GM06990 (cell line): ENCODE data around the gene CHRD.

Source experiments
- DNase-seq: peaks from one replicate; pipeline ENCODE4 v3.0.0-alpha.2; 2011; ENCODE audit not compliant: insufficient read length; ENCODE audit errors: extremely low read depth
- H3K27me3 ChIP-seq: replicated peaks from 2 replicates; pipeline ENCODE4 v1.6.0; 2011; ENCODE audit warnings: low read length; ENCODE audit not compliant: control insufficient read depth, insufficient read depth
- H3K36me3 ChIP-seq: 2 replicates; pipeline ENCODE4 v1.5.1; 2011; ENCODE audit warnings: low read length; ENCODE audit not compliant: control insufficient read depth, insufficient read depth
- H3K4me3 ChIP-seq: replicated peaks from 2 replicates; pipeline ENCODE4 v1.5.1; 2011; ENCODE audit warnings: low read depth, mild to moderate bottlenecking, control low read depth, low read length
- CTCF ChIP-seq: IDR thresholded peaks from 2 replicates; pipeline ENCODE4 v1.5.1; 2011; ENCODE audit warnings: low read length, control low read depth, mild to moderate bottlenecking, inconsistent platforms; ENCODE audit not compliant: insufficient read depth, poor library complexity, severe bottlenecking

CHRD gene

DNA sequence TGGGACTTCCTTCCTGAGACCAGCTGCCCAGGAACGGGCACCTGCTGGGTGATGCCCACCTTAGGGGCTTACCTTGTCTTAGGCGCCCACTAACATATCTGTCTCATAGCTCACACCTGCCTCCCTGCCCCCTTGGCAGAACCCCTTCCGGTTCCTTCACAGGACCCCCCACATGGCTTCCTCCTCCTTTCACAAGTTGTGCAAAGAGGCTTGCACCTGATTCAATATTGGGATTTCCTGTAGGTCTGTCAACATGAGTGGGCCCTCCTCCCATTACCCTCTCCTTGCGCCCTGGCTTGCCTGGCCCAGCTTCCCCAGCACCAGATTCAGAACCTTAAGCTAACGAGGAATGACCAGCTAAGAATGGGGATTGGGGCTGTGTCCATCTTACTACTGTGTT lies 2.5 kb upstream of the CHRD start:
- Histone ChIP-seq H3K36me3 (no peaks in the 10 kb centered on the region), H3K4me3 (no peak overlapping the region), H3K27me3 (peaks cover 3% of the 10 kb centered on the region)
- TF ChIP-seq CTCF, result no peak
- no peak for DNase-seq

- Histone ChIP-seq H3K4me3 (no peak within 1 kb of the TSS), H3K27me3 (peaks cover 5% of the 10 kb centered on the region), H3K36me3 (no peaks in the 10 kb centered on the region)
- DNase-seq, result no peak
- TF ChIP-seq CTCF, result no peak
These were observed 1.9 kb upstream of the CHRD start, which contains the start of gene THPO for GRCh38 chr3:184377882-184378445. THPO (minus strand) TSS chr3:184378207; CDS start chr3:184376259, 1,948 bp downstream.

GRCh38 chr3:184378651-184379357 lies 1.1 kb upstream of the CHRD start:
- Histone ChIP-seq H3K36me3 (no peaks in the 10 kb centered on the region), H3K4me3 (no peak overlapping the region), H3K27me3 (peaks cover 3% of the 10 kb centered on the region)
- DNase-seq, result no peak
- TF ChIP-seq CTCF, result no peak

DNA sequence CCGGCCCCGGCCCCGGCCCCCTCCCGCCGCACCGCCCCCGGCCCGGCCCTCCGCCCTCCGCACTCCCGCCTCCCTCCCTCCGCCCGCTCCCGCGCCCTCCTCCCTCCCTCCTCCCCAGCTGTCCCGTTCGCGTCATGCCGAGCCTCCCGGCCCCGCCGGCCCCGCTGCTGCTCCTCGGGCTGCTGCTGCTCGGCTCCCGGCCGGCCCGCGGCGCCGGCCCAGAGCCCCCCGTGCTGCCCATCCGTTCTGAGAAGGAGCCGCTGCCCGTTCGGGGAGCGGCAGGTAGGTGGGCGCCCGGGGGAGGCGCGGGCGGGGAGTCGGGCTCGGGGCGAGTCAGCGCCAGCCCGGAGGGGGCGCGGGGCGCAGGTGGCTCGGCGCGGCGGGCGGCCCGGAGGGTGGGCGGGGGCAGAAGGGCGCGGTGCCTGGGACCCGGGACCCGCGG lies 352 bp downstream of the CHRD start:
- no peak for DNase-seq
- no peaks in the 10 kb centered on the region for H3K36me3 ChIP-seq
- peaks cover 3% of the 10 kb centered on the region for H3K27me3 ChIP-seq
- no peak for TF ChIP-seq CTCF
- no peak overlapping the region for H3K4me3 ChIP-seq

GRCh38 chr3:184380627-184381260 lies 890 bp downstream of the CHRD start:
- no peak for DNase-seq
- no peak for TF ChIP-seq CTCF
- peaks cover 3% of the 10 kb centered on the region for H3K27me3 ChIP-seq
- no peak overlapping the region for H3K4me3 ChIP-seq
- H3K36me3 ChIP-seq, result no peaks in the 10 kb centered on the region
